ENCODE measurements around the gene PKP4. TPM values are rescaled to one million over a fixed set of nuclear protein-coding genes. Genes with fewer than 3 reads are reported as not detected.

Gene PKP4
- total and polyA plus RNA-seq, 12 donors, result 17.9 to 59.0 (median 45.2) TPM

DNA sequence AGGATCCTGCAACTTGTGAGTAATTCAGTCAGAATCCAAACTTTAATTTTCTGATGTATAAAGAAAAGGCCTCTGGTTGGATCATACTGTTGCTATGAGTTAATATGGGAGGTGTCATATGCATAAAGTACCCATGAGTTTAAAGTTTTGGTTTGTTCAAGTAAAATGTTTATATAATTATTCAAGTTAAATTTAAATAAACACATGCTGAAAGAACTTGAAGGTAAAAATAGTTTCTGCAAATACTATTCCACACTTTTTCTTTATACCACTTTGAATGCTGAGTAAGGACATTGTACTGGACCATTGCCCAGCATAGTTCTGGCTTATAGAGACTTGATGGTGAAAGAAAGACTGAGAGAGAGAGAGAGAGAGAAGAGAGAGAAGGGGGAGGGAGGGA, 30.7 kb downstream of the PKP4 start:
- intact Hi-C loops (cut with DNase I), result no loop called here
- Histone ChIP-seq H3K4me3 (no peak overlapping the region), H3K27ac (peak overlapping the region in 1 of 10 donors; percentile 19), H3K9me3 (no peaks in the 10 kb centered on the region), H3K27me3 (no peaks in the 10 kb centered on the region), H3K4me1 (peaks cover 0 to 68% (median 51%) of the 10 kb centered on the region in 9 donors), H3K36me3 (no peaks in the 10 kb centered on the region)
- ATAC-seq, result peak in 6 of 8 donors; percentile 42 to 73 (median 61)
- TF ChIP-seq, protein P1, sequence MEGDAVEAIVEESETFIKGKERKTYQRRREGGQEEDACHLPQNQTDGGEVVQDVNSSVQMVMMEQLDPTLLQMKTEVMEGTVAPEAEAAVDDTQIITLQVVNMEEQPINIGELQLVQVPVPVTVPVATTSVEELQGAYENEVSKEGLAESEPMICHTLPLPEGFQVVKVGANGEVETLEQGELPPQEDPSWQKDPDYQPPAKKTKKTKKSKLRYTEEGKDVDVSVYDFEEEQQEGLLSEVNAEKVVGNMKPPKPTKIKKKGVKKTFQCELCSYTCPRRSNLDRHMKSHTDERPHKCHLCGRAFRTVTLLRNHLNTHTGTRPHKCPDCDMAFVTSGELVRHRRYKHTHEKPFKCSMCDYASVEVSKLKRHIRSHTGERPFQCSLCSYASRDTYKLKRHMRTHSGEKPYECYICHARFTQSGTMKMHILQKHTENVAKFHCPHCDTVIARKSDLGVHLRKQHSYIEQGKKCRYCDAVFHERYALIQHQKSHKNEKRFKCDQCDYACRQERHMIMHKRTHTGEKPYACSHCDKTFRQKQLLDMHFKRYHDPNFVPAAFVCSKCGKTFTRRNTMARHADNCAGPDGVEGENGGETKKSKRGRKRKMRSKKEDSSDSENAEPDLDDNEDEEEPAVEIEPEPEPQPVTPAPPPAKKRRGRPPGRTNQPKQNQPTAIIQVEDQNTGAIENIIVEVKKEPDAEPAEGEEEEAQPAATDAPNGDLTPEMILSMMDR (IDR thresholded peaks at IDR 0.05), result no peak
- DNase-seq, result peak in 1 of 2 donors; percentile 34

DNA sequence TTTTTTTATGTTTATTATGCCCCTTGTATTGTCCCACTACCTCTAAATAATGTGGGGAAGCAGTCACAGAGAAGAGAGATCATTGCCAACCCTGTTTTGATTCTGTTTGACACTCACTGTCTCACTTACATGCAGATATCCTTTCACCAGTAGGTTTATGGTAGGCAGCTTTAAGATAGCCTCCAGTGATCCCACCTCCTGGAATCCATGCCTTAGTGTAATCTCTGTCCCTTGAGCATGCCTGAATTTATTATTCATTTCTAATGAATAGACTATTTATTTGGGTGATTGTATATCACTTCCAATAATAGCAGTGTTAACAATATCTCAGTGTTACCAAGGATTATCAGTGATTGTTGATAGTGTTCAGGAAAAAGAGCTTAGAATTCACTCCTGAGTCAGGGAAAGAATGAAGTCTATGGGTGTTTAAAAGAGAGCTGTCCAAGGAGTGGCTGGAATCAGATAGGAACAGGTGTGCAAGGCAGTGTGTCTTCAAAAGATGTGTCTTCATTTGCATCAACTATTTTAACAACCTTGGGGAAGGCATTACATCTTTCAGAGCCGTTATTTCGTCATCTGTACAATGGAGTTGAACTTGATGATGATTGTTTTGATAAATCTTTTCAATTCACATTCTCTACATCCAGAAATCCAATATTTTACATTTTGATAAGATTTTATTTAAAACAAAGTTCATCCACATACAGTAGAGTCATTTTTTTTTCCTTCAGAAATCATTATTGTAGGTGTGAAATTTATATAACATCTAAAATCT, 31.9 kb downstream of the PKP4 start:
- no peak overlapping the region for H3K4me3 ChIP-seq
- DNase-seq (no peak), ATAC-seq (no peak)
- no peaks in the 10 kb centered on the region for H3K9me3 ChIP-seq
- TF ChIP-seq, protein P1 (IDR thresholded peaks at IDR 0.05), result no peak
- 71 to 77% methylated on average over 2 of the region's 2 CpGs for WGBS, 2 donors
- H3K4me1 ChIP-seq, result peaks cover 5 to 78% (median 51%) of the 10 kb centered on the region in 9 donors
- H3K27me3 ChIP-seq, result no peaks in the 10 kb centered on the region
- intact Hi-C loops (cut with DNase I), result no loop called here
- H3K27ac ChIP-seq, result peak overlapping the region in 1 of 10 donors; percentile 19
- H3K36me3 ChIP-seq, result no peaks in the 10 kb centered on the region

DNA sequence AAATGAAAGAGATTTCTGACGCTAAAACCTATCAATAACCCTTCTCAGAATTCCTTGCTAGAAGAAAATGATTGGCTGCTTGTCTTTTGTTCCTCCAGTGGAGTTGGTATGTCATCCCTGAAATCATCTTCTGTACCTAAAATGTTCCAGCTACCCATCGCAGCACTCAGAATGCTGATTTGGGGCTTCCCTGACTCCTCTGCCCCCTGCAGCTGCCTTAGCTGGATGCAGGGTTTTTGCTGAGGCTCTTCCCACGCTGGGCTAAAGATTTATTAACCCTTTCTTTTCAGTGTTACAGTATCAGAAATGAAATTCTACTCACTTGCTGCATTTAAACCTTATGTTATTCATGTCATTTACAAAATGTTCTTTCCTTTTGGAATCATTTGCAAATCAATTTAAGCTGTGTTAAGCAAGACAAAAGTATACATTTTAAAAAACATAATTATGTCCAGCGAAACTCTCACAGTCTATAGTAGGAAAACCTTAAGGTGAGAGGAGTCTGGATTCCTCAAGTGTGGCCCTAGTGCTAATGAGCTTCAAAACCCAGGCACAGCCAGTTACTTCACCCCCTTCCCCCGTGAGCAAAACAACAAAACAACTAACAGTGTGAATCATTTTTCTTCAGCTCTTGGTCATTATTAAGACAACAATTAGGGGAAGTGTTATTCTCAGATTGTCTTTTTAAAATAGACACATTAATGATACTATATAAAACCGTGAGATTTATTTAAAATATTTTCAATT, 32.8 kb downstream of the PKP4 start:
- Histone ChIP-seq H3K9me3 (no peaks in the 10 kb centered on the region), H3K27ac (peak overlapping the region in 1 of 10 donors; percentile 10), H3K4me3 (no peak overlapping the region), H3K27me3 (no peaks in the 10 kb centered on the region), H3K4me1 (peaks cover 5 to 81% (median 55%) of the 10 kb centered on the region in 9 donors), H3K36me3 (no peaks in the 10 kb centered on the region)
- ATAC-seq (no peak), DNase-seq (no peak)
- TF ChIP-seq, protein P1 (IDR thresholded peaks at IDR 0.05), result no peak
- intact Hi-C loops (cut with DNase I), result no loop called here
- WGBS, 2 donors, result 35 to 49% methylated on average over 6 of the region's 6 CpGs

DNA sequence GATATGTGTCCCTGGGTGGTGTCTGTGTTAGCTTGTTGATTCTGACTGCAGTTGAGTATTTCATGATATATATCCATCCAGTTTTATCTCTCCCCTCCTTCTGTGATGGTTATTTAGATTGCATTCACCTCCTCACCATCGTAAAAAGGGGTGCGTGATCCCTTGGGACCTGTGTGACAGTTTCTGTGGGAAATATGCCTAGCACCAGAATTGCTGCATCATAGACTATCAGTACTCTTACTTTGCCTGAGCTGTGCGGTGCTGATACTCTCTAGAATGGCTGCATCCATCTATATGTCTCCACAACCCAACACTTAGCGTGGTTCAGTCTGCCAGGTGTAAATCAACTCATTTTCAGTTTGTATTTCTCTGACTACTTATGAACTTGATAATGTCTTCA, 34.3 kb downstream of the PKP4 start:
- no peaks in the 10 kb centered on the region for H3K27me3 ChIP-seq
- peaks cover 5 to 68% (median 53%) of the 10 kb centered on the region in 9 donors for H3K4me1 ChIP-seq
- WGBS, 2 donors, result 94 to 97% methylated on average over 4 of the region's 4 CpGs
- H3K27ac ChIP-seq, result no peak overlapping the region
- no peak for ATAC-seq
- DNase-seq, result no peak
- no peaks in the 10 kb centered on the region for H3K9me3 ChIP-seq
- H3K4me3 ChIP-seq, result no peak overlapping the region
- no peaks in the 10 kb centered on the region for H3K36me3 ChIP-seq
- TF ChIP-seq, protein P1 (IDR thresholded peaks at IDR 0.05), result no peak
- intact Hi-C loops (cut with DNase I), result no loop called here

Data from heart right ventricle (tissue), 16 donors.